Peyer's patch (tissue), 4 donors: ENCODE results near the gene TMEM139. TPM values are rescaled to one million over a fixed set of nuclear protein-coding genes. Genes with fewer than 3 reads are reported as not detected.
A peak's percentile ranks its signal among the peaks of the same experiment; 100 is the strongest.

Experiments
- DNase-seq, 3 donors: peaks; one replicate each; pipeline ENCODE4 v3.0.0-alpha.2; 2017 to 2019
- H3K27ac ChIP-seq, 4 donors: fragments of 200-600 bp; sonication (generic); one replicate each; pipeline ENCODE4 v1.5.1; 2016 to 2019
- H3K27me3 ChIP-seq, 2 donors: fragments of 200-600 bp; sonication (generic); one replicate each; pipeline ENCODE4 v1.5.1; 2019
- H3K36me3 ChIP-seq, 3 donors: fragments of 200-600 bp; sonication (generic); one replicate each; pipeline ENCODE4 v1.5.1; 2016 to 2019
- H3K4me1 ChIP-seq, 4 donors: fragments of 200-600 bp; sonication (generic); one replicate each; pipeline ENCODE4 v1.5.1; 2016 to 2019
- H3K4me3 ChIP-seq, 4 donors: fragments of 200-600 bp; sonication (generic); 1 replicate in 3 of 4; 2 replicates in 1 of 4; pipeline ENCODE4 v1.5.1; 2016 to 2019; ENCODE audit warnings: mild to moderate bottlenecking in 1 of 4
- H3K9me3 ChIP-seq, 4 donors: fragments of 200-600 bp; sonication (generic); one replicate each; pipeline ENCODE4 v1.5.1; 2016 to 2019; ENCODE audit warnings: mild to moderate bottlenecking in 1 of 4
- POLR2A ChIP-seq, 2 donors: fragments of 450-650 bp; IDR thresholded peaks; one replicate each; pipeline ENCODE4 v1.5.1; 2017; ENCODE audit warnings: antibody characterized with exemption in 2 of 2, mild to moderate bottlenecking in 2 of 2, moderate library complexity in 2 of 2
- total RNA-seq, 4 donors: library from RNA; depleted of rRNA; stranded (reverse); fragments of >200 nt; gene quantifications; one replicate each; pipeline ENCODE4 v1.1.0, GENCODE V29; 2016
- TF ChIP-seq, protein P1 (sequence below), 6 experiments: fragments of 450-650 bp in 4 of 6; fragments of 200-600 bp in 2 of 6; sonication (generic) in 1 of 6; IDR thresholded peaks; one replicate each; pipeline ENCODE4 v1.5.1; 2017 to 2019; ENCODE audit warnings: antibody characterized with exemption in 6 of 6, mild to moderate bottlenecking in 3 of 6, moderate library complexity in 1 of 6

The TMEM139 gene
- total RNA-seq, 4 donors from 2014 or later = 54.5 to 162 (median 130) TPM

DNA sequence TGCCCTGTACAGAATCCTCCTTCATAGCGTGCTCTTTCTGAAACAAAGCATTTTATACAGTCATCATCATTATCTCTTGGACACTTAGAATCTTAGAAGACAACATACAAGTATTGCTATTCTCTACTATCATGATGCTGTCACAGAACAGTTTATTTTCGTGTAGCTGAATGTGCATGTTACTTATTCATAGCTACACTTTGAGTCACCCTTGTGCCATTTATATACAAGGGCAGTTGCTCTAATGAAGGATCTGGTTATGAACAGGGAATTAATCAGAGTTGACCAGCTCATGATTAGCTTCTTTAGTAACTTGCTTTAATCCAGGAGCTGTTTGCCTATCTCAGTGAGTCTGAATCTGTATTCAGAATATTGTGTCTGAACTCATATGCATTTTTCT is 14.6 kb downstream of the TMEM139 start:
- Histone ChIP-seq H3K27ac (no peak overlapping the region), H3K9me3 (no peaks in the 10 kb centered on the region), H3K27me3 (no peaks in the 10 kb centered on the region), H3K36me3 (peaks cover 0 to 92% (median 0%) of the 10 kb centered on the region in 3 donors), H3K4me1 (peaks cover 0 to 26% (median 0%) of the 10 kb centered on the region in 4 donors), H3K4me3 (no peak overlapping the region)
- no peak for DNase-seq
- TF ChIP-seq, protein P1, sequence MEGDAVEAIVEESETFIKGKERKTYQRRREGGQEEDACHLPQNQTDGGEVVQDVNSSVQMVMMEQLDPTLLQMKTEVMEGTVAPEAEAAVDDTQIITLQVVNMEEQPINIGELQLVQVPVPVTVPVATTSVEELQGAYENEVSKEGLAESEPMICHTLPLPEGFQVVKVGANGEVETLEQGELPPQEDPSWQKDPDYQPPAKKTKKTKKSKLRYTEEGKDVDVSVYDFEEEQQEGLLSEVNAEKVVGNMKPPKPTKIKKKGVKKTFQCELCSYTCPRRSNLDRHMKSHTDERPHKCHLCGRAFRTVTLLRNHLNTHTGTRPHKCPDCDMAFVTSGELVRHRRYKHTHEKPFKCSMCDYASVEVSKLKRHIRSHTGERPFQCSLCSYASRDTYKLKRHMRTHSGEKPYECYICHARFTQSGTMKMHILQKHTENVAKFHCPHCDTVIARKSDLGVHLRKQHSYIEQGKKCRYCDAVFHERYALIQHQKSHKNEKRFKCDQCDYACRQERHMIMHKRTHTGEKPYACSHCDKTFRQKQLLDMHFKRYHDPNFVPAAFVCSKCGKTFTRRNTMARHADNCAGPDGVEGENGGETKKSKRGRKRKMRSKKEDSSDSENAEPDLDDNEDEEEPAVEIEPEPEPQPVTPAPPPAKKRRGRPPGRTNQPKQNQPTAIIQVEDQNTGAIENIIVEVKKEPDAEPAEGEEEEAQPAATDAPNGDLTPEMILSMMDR (IDR thresholded peaks at IDR 0.05) = no peak
- TF ChIP-seq POLR2A (IDR thresholded peaks at IDR 0.05) = no peak

DNA sequence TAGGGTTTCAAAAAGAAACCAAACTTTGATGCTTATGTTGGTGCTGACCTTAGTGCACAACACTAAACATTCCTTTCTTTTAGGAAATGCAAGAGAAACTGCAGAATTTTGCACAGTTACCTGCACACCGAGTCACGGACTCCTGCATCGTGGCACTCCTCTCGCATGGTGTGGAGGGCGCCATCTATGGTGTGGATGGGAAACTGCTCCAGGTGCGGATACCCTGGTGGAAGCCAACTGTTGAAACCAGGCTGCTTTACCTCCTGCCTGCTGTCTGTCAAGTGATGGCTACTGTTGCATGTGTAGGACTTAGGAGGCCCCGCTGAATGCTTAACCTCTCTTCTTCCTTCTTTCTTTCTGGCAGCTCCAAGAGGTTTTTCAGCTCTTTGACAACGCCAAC is 15.1 kb downstream of the TMEM139 start:
- H3K4me1 ChIP-seq = peaks cover 0 to 26% (median 0%) of the 10 kb centered on the region in 4 donors
- H3K9me3 ChIP-seq = no peaks in the 10 kb centered on the region
- peak overlapping the region in 1 of 4 donors; percentile 32 for H3K27ac ChIP-seq
- no peak overlapping the region for H3K4me3 ChIP-seq
- H3K36me3 ChIP-seq = peaks cover 0 to 92% (median 0%) of the 10 kb centered on the region in 3 donors
- no peak for TF ChIP-seq POLR2A (IDR thresholded peaks at IDR 0.05)
- TF ChIP-seq, protein P1 (IDR thresholded peaks at IDR 0.05) = peak; percentile 13 to 70 (median 60)
- peak in 2 of 3 donors; percentile 52 to 82 for DNase-seq
- no peaks in the 10 kb centered on the region for H3K27me3 ChIP-seq

DNA sequence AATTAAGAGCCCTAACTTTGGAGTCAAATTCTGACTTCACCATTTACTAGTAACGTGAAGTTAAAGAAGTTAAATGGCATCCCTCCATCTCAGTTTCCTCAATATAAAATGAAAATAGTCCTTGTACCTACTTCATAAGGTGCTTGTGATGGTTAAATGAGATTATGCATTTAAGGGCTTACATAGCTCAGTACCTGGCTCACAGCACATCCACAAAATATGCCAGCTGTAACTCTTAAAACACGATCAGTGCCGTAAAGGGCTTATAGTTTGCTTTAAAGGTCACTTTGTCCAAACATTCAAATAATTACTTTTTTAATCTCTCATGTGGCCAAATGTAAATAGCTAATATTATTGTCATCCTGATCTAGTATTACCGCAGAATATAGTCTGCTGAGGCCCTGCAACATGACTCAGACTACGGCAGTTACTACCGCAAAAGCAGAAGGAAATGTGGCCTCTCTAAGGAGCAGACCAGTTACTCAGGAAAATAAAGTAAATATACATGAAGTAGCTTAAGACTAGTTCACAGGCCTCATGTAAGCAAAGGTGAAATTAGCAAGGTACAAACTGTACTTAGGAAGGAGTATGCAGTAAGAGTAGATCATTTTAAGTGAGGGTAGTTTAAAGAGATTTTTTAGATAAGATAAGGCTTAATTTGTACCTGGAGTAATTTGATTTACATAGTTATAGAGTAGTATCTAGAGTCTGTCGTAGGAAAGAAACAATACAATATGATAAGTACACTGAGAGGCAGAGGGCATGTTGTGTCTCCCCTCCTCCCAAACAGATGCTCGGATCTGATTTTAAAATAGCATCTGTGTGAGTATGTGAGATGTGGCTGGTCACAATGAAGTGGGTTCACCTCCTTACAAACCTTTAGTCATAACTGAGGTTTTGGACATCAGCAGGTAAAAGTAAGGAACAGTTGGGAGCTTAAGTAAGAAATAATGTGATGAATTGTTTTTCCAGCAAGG is 16.5 kb downstream of the TMEM139 start:
- Histone ChIP-seq H3K4me3 (no peak overlapping the region), H3K27ac (peak overlapping the region in 2 of 4 donors; percentile 19 to 58), H3K27me3 (no peaks in the 10 kb centered on the region), H3K9me3 (no peaks in the 10 kb centered on the region), H3K4me1 (peaks cover 0 to 31% (median 0%) of the 10 kb centered on the region in 4 donors), H3K36me3 (peaks cover 0 to 91% (median 0%) of the 10 kb centered on the region in 3 donors)
- DNase-seq = no peak
- TF ChIP-seq, protein P1 (IDR thresholded peaks at IDR 0.05) = no peak
- no peak for TF ChIP-seq POLR2A (IDR thresholded peaks at IDR 0.05)

DNA sequence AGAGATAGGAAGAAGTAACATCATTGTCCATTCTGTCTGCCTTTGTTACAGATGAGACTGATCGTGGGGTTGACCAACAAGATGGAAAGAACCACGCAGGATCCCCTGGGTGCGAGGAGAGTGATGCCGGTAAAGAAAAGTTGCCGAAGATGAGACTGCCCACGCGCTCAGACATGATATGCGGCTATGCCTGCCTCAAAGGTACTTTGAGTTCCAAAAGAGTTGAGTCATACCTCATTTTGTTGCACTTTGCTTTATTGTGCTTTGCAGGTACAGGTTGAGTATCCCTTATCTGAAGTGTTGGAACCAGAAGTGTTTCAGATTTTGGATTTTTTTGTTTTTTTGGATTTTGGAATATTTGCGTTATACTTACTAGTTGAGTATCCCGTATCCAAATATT is 19.0 kb downstream of the TMEM139 start:
- peaks cover 0 to 87% (median 0%) of the 10 kb centered on the region in 3 donors for H3K36me3 ChIP-seq
- DNase-seq = no peak
- no peak overlapping the region for H3K27ac ChIP-seq
- peaks cover 0 to 25% (median 0%) of the 10 kb centered on the region in 4 donors for H3K4me1 ChIP-seq
- no peaks in the 10 kb centered on the region for H3K27me3 ChIP-seq
- no peaks in the 10 kb centered on the region for H3K9me3 ChIP-seq
- no peak overlapping the region for H3K4me3 ChIP-seq
- TF ChIP-seq, protein P1 (IDR thresholded peaks at IDR 0.05) = no peak

DNA sequence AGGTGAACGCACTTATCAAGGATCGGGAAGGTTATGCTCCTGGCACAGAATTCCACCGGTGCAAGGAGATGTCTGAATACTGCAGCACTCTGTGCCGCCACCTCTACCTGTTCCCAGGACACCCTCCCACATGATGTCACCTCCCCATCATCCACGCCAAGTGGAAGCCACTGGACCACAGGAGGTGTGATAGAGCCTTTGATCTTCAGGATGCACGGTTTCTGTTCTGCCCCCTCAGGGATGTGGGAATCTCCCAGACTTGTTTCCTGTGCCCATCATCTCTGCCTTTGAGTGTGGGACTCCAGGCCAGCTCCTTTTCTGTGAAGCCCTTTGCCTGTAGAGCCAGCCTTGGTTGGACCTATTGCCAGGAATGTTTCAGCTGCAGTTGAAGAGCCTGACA is 20.2 kb downstream of the TMEM139 start:
- Histone ChIP-seq H3K27ac (no peak overlapping the region), H3K36me3 (peaks cover 0 to 80% (median 0%) of the 10 kb centered on the region in 3 donors), H3K9me3 (no peaks in the 10 kb centered on the region), H3K27me3 (no peaks in the 10 kb centered on the region), H3K4me3 (no peak overlapping the region), H3K4me1 (peaks cover 0 to 21% (median 0%) of the 10 kb centered on the region in 4 donors)
- TF ChIP-seq, protein P1 (IDR thresholded peaks at IDR 0.05) = no peak
- no peak for TF ChIP-seq POLR2A (IDR thresholded peaks at IDR 0.05)
- no peak for DNase-seq
